Endodermal cell (in vitro differentiated cells): ENCODE measurements around the gene WWC1. TPM values are rescaled to one million over a fixed set of nuclear protein-coding genes. Genes with fewer than 3 reads are reported as not detected.
"Not testable (repeated sequence)": the region's sequence is repeated elsewhere in the genome, so short reads cannot be mapped to it uniquely, and the experiment has no call there.

ENCODE experiments used
- DNase-seq: peaks from one replicate; pipeline ENCODE4 v3.0.0-alpha.2; 2017
- H3K27ac ChIP-seq: 2 replicates; pipeline ENCODE4 v1.5.1; 2013; ENCODE audit warnings: mild to moderate bottlenecking, low read depth, low read length, moderate library complexity
- H3K27me3 ChIP-seq: 2 replicates; pipeline ENCODE4 v1.6.1; 2013; ENCODE audit warnings: mild to moderate bottlenecking, low read length, moderate library complexity; ENCODE audit not compliant: insufficient read depth, control insufficient read depth, poor library complexity, severe bottlenecking
- H3K36me3 ChIP-seq: 2 replicates; pipeline ENCODE4 v1.7.0; 2013; ENCODE audit warnings: mild to moderate bottlenecking, low read length, moderate library complexity; ENCODE audit not compliant: control insufficient read depth, insufficient read depth
- H3K4me1 ChIP-seq: one replicate; pipeline ENCODE4 v1.7.0; 2013; ENCODE audit warnings: low read length; ENCODE audit not compliant: control insufficient read depth, insufficient read depth
- H3K4me3 ChIP-seq: 2 replicates; pipeline ENCODE4 v1.5.1; 2013; ENCODE audit warnings: mild to moderate bottlenecking, low read length, moderate library complexity
- H3K9ac ChIP-seq: 2 replicates; pipeline ENCODE4 v1.6.1; 2013; ENCODE audit warnings: mild to moderate bottlenecking, low read length, moderate library complexity; ENCODE audit not compliant: poor library complexity, severe bottlenecking; ENCODE audit errors: extremely low read depth
- H3K9me3 ChIP-seq: 2 replicates; pipeline ENCODE4 v1.6.1; 2013; ENCODE audit warnings: mild to moderate bottlenecking, low read length, moderate library complexity; ENCODE audit not compliant: control insufficient read depth
- H3K27ac Mint-ChIP-seq: 2 replicates; pipeline ENCODE4 v1.8.0; 2020; ENCODE audit warnings: mixed read lengths
- H3K27me3 Mint-ChIP-seq: 2 replicates; pipeline ENCODE4 v1.8.0; 2021; ENCODE audit warnings: mild to moderate bottlenecking, mixed read lengths; ENCODE audit not compliant: insufficient read depth
- H3K36me3 Mint-ChIP-seq: 2 replicates; pipeline ENCODE4 v1.8.0; 2020; ENCODE audit warnings: low read depth, mixed read lengths
- H3K4me1 Mint-ChIP-seq: 2 replicates; pipeline ENCODE4 v1.8.0; 2020; ENCODE audit warnings: mixed read lengths
- H3K4me3 Mint-ChIP-seq: 2 replicates; pipeline ENCODE4 v1.8.0; 2020; ENCODE audit warnings: mild to moderate bottlenecking, moderate library complexity, mixed read lengths
- H3K9me3 Mint-ChIP-seq: 2 replicates; pipeline ENCODE4 v1.8.0; 2020; ENCODE audit warnings: mild to moderate bottlenecking, mixed read lengths
- CTCF ChIP-seq: fragments of 200-600 bp; sonication (generic); conservative IDR thresholded peaks from 2 replicates; pipeline ENCODE4 v1.5.0; 2021; ENCODE audit warnings: antibody characterized with exemption, mild to moderate bottlenecking
- WGBS, 2 experiments: methylation state at CpG; one replicate each; pipeline versions ENCODE4 v1.1.5 to v1.1.7; 2013; ENCODE audit warnings: missing lambda C conversion rate in 2 of 2, mixed read lengths in 1 of 2; ENCODE audit not compliant: insufficient coverage in 1 of 2, insufficient read length in 1 of 2; 5-methylcytosine and 5-hydroxymethylcytosine counted together
- total RNA-seq, 2 donors: library from RNA; stranded (reverse); fragmentation: NEBNext Ultra II Directional in 1 of 2; extraction: Animal tissue kit (Norgen Biotek cat#: 25700) in 1 of 2; gene quantifications; 2 replicates in 1 of 2; 3 replicates in 1 of 2; pipeline ENCODE4 v1.2.1, GENCODE V29; 2021

WWC1 gene
- total RNA-seq, 2 donors from 2014 or later, result 18.4 to 20.3 TPM

- no peak overlapping the region for H3K4me3 ChIP-seq
- H3K9ac ChIP-seq, result no peak overlapping the region
- no peak for DNase-seq
- 95% methylated on average over 3 to 4 of the region's 4 CpGs for WGBS, 2 experiments
- peaks cover 1% of the 10 kb centered on the region for H3K4me1 Mint-ChIP-seq
- H3K27me3 ChIP-seq, result no peaks in the 10 kb centered on the region
- no peaks in the 10 kb centered on the region for H3K9me3 ChIP-seq
- H3K36me3 ChIP-seq, result no peaks in the 10 kb centered on the region
- no peak overlapping the region for H3K27ac ChIP-seq
- no peak for TF ChIP-seq CTCF
- H3K4me3 Mint-ChIP-seq, result no peak overlapping the region
- no peaks in the 10 kb centered on the region for H3K36me3 Mint-ChIP-seq
- H3K27me3 Mint-ChIP-seq, result peaks cover 44% of the 10 kb centered on the region
- no peaks in the 10 kb centered on the region for H3K4me1 ChIP-seq
- no peaks in the 10 kb centered on the region for H3K9me3 Mint-ChIP-seq
- no peak overlapping the region for H3K27ac Mint-ChIP-seq
Observed at GRCh38 chr5:168307925-168308584, 16.6 kb downstream of the WWC1 start.

GRCh38 chr5:168308976-168309598 is 17.6 kb downstream of the WWC1 start:
- Mint-ChIP-seq H3K27me3 (peaks cover 35% of the 10 kb centered on the region), H3K4me1 (peaks cover 1% of the 10 kb centered on the region), H3K27ac (no peak overlapping the region), H3K9me3 (no peaks in the 10 kb centered on the region), H3K4me3 (no peak overlapping the region), H3K36me3 (no peaks in the 10 kb centered on the region)
- WGBS, 2 experiments, result 88 to 100% methylated on average over 6 of the region's 6 CpGs
- Histone ChIP-seq H3K36me3 (no peaks in the 10 kb centered on the region), H3K27me3 (no peaks in the 10 kb centered on the region), H3K9ac (no peak overlapping the region), H3K9me3 (no peaks in the 10 kb centered on the region), H3K27ac (no peak overlapping the region), H3K4me1 (no peaks in the 10 kb centered on the region), H3K4me3 (no peak overlapping the region)
- no peak for TF ChIP-seq CTCF
- no peak for DNase-seq

GRCh38 chr5:168310541-168310940 is 19.1 kb downstream of the WWC1 start:
- H3K4me3 ChIP-seq, H3K9me3 ChIP-seq, H3K9me3 Mint-ChIP-seq, H3K36me3 Mint-ChIP-seq, H3K4me1 ChIP-seq, H3K4me1 Mint-ChIP-seq, H3K27ac Mint-ChIP-seq, H3K9ac ChIP-seq, H3K27ac ChIP-seq, H3K36me3 ChIP-seq, H3K4me3 Mint-ChIP-seq, H3K27me3 ChIP-seq, DNase-seq: not testable (repeated sequence)
- H3K27me3 Mint-ChIP-seq, result peaks cover 31% of the 10 kb centered on the region
- 79 to 82% methylated on average over 2 to 3 of the region's 3 CpGs for WGBS, 2 experiments
